Thyroid gland (tissue), 4 donors: ENCODE measurements around the gene ZNF837. TPM values are rescaled to one million over a fixed set of nuclear protein-coding genes. Genes with fewer than 3 reads are reported as not detected.
A peak's percentile ranks its signal among the peaks of the same experiment; 100 is the strongest.
"Not testable (repeated sequence)": the region's sequence is repeated elsewhere in the genome, so short reads cannot be mapped to it uniquely, and the experiment has no call there.

Experiments used
- DNase-seq, 2 donors: peaks; one replicate each; pipeline ENCODE4 v3.0.0-alpha.2; 2019
- H3K27ac ChIP-seq, 3 donors: fragments of 200-600 bp; sonication (generic); 1 replicate in 2 of 3; 2 replicates in 1 of 3; pipeline ENCODE4 v1.5.1; 2016 to 2019; ENCODE audit warnings: mild to moderate bottlenecking in 1 of 3, moderate library complexity in 1 of 3
- H3K27me3 ChIP-seq: fragments of 200-600 bp; sonication (generic); one replicate; pipeline ENCODE4 v1.5.1; 2019
- H3K36me3 ChIP-seq, 2 donors: fragments of 200-600 bp; sonication (generic); one replicate each; pipeline ENCODE4 v1.5.1; 2016 to 2019
- H3K4me1 ChIP-seq, 2 donors: fragments of 200-600 bp; sonication (generic); one replicate each; pipeline ENCODE4 v1.5.1; 2017 to 2019
- H3K4me3 ChIP-seq, 3 donors: fragments of 200-600 bp; sonication (generic); replicated peaks in 1 of 3; 1 replicate in 2 of 3; 2 replicates in 1 of 3; pipeline ENCODE4 v1.5.1; 2016; ENCODE audit warnings: mild to moderate bottlenecking in 1 of 3
- H3K9me3 ChIP-seq: fragments of 200-600 bp; sonication (generic); one replicate; pipeline ENCODE4 v1.5.1; 2017
- CTCF ChIP-seq, 6 experiments: fragments of 200-600 bp in 3 of 6; fragments of 450-650 bp in 3 of 6; sonication (generic) in 3 of 6; IDR thresholded peaks; one replicate each; pipeline ENCODE4 v1.5.1; 2016 to 2019; ENCODE audit warnings: antibody characterized with exemption in 6 of 6, mild to moderate bottlenecking in 2 of 6, inconsistent platforms in 1 of 6, moderate library complexity in 1 of 6
- POLR2A ChIP-seq, 2 donors: fragments of 450-650 bp; IDR thresholded peaks; one replicate each; pipeline ENCODE4 v1.6.1; 2017; ENCODE audit warnings: antibody characterized with exemption in 2 of 2, mild to moderate bottlenecking in 2 of 2, moderate library complexity in 1 of 2
- WGBS, 2 donors: methylation state at CpG; one replicate each; pipeline ENCODE4 v1.1.5; 2017; 5-methylcytosine and 5-hydroxymethylcytosine counted together
- intact Hi-C: fragments of 100-400 bp; cut with DNase I; formaldehyde crosslinking; loops from one replicate; pipeline ENCODE4 v1.15.1; 2023
- total RNA-seq, 4 donors: library from RNA; depleted of rRNA; stranded (reverse); fragments of >200 nt; gene quantifications; one replicate each; pipeline ENCODE4 v1.2.3, GENCODE V29; 2016

The ZNF837 gene
- total RNA-seq, 4 donors from 2014 or later, result 6.3 to 16.4 (median 15.1) TPM

- Histone ChIP-seq H3K4me3 (no peak overlapping the region), H3K27me3 (no peaks in the 10 kb centered on the region), H3K4me1 (peaks cover 7 to 16% of the 10 kb centered on the region in 2 donors), H3K36me3 (no peaks in the 10 kb centered on the region), H3K27ac (no peak overlapping the region), H3K9me3 (no peaks in the 10 kb centered on the region)
- WGBS, 2 donors, result 46 to 49% methylated on average over 8 of the region's 8 CpGs
- TF ChIP-seq CTCF (IDR thresholded peaks at IDR 0.05) (no peak), POLR2A (IDR thresholded peaks at IDR 0.05) (no peak)
- DNase-seq, result no peak
- intact Hi-C loops, result no loop called here
Observed at GRCh38 chr19:58349590-58349989, 31.2 kb downstream of the ZNF837 start.

DNA sequence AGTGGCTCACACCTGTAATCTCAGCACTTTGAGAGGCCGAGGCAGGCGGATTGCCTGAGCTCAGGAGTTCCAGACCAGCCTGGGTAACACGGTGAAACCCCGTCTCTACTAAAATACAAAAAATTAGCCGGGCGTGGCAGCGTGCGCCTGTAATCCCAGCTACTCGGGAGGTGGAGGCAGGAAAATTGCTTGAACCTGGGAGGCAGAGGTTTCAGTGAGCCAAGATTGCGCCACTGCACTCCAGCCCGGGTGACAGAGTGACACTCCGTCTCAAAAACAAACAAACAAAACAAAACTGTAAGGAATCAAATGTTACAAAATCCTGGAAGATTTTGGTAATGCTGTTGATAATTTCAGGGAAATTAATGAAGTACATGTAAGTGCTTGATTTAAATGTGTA is 32.8 kb downstream of the ZNF837 start:
- H3K4me1 ChIP-seq, result peaks cover 9 to 18% of the 10 kb centered on the region in 2 donors
- intact Hi-C loops, H3K27me3 ChIP-seq, H3K36me3 ChIP-seq, DNase-seq, H3K9me3 ChIP-seq: not testable (repeated sequence)
- H3K4me3 ChIP-seq, result peak overlapping the region in 2 of 3 donors; percentile 31 to 55
- peak overlapping the region in 1 of 3 donors; percentile 17 for H3K27ac ChIP-seq
- 19 to 24% methylated on average over 12 of the region's 12 CpGs for WGBS, 2 donors

DNA sequence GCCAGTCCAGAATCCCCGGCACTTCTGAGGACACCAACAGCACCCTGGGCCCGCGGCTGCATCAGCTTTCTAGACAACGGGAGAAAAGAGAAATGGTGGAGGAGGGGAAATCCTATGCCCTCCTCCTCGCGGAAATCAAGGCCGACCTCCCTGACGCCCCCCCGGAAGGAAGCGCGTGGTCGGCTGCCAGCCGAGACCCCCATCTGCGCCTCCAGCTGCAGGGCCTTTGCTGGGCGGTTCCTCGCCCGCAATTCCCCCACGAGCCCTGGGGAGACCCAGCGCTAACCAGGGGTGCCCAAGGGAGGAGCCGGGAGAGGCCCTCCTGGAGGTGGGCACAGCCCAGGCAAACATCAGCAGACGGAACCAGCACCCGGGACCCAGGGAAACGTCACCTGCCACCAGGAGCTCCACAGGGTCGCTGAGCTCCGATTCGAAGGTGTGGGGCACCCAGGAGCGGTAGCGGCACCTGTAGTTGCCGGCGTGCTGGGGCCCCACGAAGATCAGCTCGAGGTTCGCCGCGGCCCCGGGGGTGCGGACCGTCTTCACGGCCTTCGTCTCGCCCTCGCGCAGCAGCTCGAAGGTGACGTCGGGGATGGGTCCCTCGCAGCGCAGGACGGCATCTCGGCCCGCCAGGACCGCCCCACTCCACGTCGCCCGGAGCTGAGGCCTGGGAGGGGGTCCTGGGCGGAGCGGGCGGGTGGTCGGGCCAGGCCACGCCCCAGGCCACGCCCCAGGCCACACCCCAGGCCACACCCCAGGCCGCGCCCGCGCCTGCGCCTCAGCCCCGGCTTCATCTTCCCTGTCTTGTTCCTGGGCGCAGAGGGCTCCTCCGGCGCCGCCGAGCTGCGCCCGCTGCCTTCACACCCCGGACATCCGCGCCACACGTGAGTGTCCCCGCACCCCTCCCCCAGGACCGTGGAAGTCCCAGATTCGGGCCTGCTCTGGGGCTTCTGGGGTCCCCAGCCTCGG is 33.6 kb downstream of the ZNF837 start:
- peak in 1 of 2 donors; percentile 43 for TF ChIP-seq POLR2A (IDR thresholded peaks at IDR 0.05)
- TF ChIP-seq CTCF (IDR thresholded peaks at IDR 0.05), result no peak
- H3K36me3 ChIP-seq, result no peaks in the 10 kb centered on the region
- no peaks in the 10 kb centered on the region for H3K9me3 ChIP-seq
- WGBS, 2 donors, result 2 to 4% methylated on average over 24 to 37 of the region's 82 CpGs
- no peaks in the 10 kb centered on the region for H3K27me3 ChIP-seq
- peak overlapping the region in 2 of 3 donors; percentile 31 to 55 for H3K4me3 ChIP-seq
- peaks cover 9 to 18% of the 10 kb centered on the region in 2 donors for H3K4me1 ChIP-seq
- DNase-seq, result peak; percentile 27 to 45
- intact Hi-C loops, result no loop called here
- peak overlapping the region in 2 of 3 donors; percentile 33 to 77 for H3K27ac ChIP-seq

DNA sequence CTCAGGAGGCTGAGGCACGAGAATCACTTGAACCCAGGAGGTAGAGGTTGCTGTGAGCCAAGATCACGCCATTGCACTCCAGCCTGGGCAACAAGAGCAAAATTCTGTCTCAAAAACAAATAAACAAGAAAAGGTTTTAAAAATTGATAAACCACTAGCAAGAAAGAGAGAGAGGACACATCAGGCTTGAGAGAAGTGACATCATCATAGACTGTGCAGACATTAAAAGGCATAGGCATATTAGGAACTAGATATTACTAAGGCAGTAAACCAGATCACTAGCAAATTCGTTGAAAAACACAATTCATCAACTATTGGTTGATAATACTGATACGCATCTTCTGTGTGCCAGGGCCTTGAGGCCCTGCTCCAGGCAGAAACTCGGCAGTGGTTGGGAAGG is 35.3 kb downstream of the ZNF837 start:
- no peak for DNase-seq
- no peak for TF ChIP-seq CTCF (IDR thresholded peaks at IDR 0.05)
- no peak for TF ChIP-seq POLR2A (IDR thresholded peaks at IDR 0.05)
- Histone ChIP-seq H3K9me3 (no peaks in the 10 kb centered on the region), H3K27ac (no peak overlapping the region), H3K4me3 (no peak overlapping the region), H3K27me3 (no peaks in the 10 kb centered on the region), H3K36me3 (no peaks in the 10 kb centered on the region), H3K4me1 (peaks cover 9 to 17% of the 10 kb centered on the region in 2 donors)
- intact Hi-C loops, result no loop called here
- 79 to 81% methylated on average over 5 of the region's 5 CpGs for WGBS, 2 donors

DNA sequence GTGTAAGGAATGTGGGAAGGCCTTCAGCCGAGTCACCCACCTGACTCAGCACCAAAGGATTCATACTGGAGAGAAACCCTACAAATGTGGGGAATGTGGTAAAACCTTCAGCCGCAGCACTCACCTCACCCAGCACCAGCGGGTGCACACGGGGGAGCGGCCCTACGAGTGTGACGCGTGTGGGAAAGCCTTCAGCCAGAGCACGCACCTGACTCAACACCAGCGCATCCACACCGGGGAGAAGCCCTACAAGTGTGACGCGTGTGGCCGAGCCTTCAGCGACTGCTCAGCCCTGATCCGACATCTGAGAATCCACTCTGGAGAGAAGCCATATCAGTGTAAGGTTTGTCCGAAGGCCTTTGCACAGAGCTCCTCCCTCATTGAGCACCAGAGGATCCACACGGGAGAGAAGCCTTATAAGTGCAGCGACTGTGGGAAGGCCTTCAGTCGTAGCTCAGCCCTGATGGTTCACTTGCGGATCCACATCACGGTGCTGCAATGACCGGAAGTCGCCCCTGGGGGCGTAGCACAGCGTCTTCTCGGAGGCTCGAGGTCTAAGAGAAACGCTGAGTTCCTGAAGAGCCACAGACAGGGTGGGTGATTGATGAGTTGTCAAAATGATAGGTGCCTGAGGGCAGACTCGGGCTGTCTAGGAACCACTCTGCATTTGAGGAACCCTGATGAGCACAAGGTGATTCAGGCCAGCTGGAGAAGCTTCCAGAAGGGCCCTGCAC is 41.8 kb downstream of the ZNF837 start:
- WGBS, 2 donors, result 78 to 80% methylated on average over 27 to 30 of the region's 30 CpGs
- TF ChIP-seq POLR2A (IDR thresholded peaks at IDR 0.05), result no peak
- no peak for TF ChIP-seq CTCF (IDR thresholded peaks at IDR 0.05)
- Histone ChIP-seq H3K4me3 (no peak overlapping the region), H3K27me3 (no peaks in the 10 kb centered on the region), H3K27ac (no peak overlapping the region), H3K9me3 (no peaks in the 10 kb centered on the region), H3K4me1 (peaks cover 0 to 3% of the 10 kb centered on the region in 2 donors), H3K36me3 (peaks cover 15 to 24% of the 10 kb centered on the region in 2 donors)
- intact Hi-C loops, result no loop called here
- DNase-seq, result no peak
